ENCODE data around the gene UTP14A. TPM values are rescaled to one million over a fixed set of nuclear protein-coding genes. Genes with fewer than 3 reads are reported as not detected.

UTP14A gene
- total and polyA plus RNA-seq, 12 donors, result 6.7 to 12.6 (median 9.6) TPM

- Histone ChIP-seq H3K36me3 (no peaks in the 10 kb centered on the region), H3K27me3 (peaks cover 0 to 20% (median 0%) of the 10 kb centered on the region in 7 donors), H3K4me3 (no peak overlapping the region), H3K27ac (no peak overlapping the region), H3K9me3 (no peaks in the 10 kb centered on the region), H3K4me1 (peaks cover 0 to 19% (median 0%) of the 10 kb centered on the region in 9 donors)
- intact Hi-C loops (cut with DNase I), result no loop called here
- no peak for DNase-seq
- no peak for TF ChIP-seq CTCF (IDR thresholded peaks at IDR 0.05)
- WGBS, 2 donors, result 92 to 97% methylated on average over 3 of the region's 3 CpGs
- ATAC-seq, result no peak
Observed at GRCh38 chrX:129955682-129956081, 49.7 kb downstream of the UTP14A start.

- intact Hi-C loops (cut with DNase I), result no loop called here
- Histone ChIP-seq H3K27me3 (peaks cover 0 to 16% (median 0%) of the 10 kb centered on the region in 7 donors), H3K27ac (no peak overlapping the region), H3K9me3 (no peaks in the 10 kb centered on the region), H3K4me1 (peaks cover 0 to 19% (median 0%) of the 10 kb centered on the region in 9 donors), H3K36me3 (no peaks in the 10 kb centered on the region), H3K4me3 (no peak overlapping the region)
- ATAC-seq, result no peak
- DNase-seq, result no peak
- TF ChIP-seq CTCF (IDR thresholded peaks at IDR 0.05), result no peak
- 88% methylated on average over 10 of the region's 10 CpGs for whole genome bisulfite sequencing, 2 donors
Observed at GRCh38 chrX:129956145-129956544, 50.2 kb downstream of the UTP14A start.

- no peak for DNase-seq
- Histone ChIP-seq H3K9me3 (no peaks in the 10 kb centered on the region), H3K4me3 (peak overlapping the region; percentile 32 to 54 (median 48)), H3K4me1 (peaks cover 0 to 19% (median 0%) of the 10 kb centered on the region in 9 donors), H3K27me3 (peaks cover 0 to 12% (median 0%) of the 10 kb centered on the region in 7 donors), H3K36me3 (no peaks in the 10 kb centered on the region), H3K27ac (peak overlapping the region in 9 of 10 donors; percentile 19 to 86 (median 60))
- intact Hi-C loops (cut with DNase I), result no loop called here
- no peak for TF ChIP-seq CTCF (IDR thresholded peaks at IDR 0.05)
- 10 to 13% methylated on average over 14 to 20 of the region's 20 CpGs for WGBS, 2 donors
- no peak for ATAC-seq
Observed at GRCh38 chrX:129956765-129957164, 50.8 kb downstream of the UTP14A start.

- no peaks in the 10 kb centered on the region for H3K36me3 ChIP-seq
- intact Hi-C loops (cut with DNase I), result no loop called here
- ATAC-seq (peak; percentile 79 to 93 (median 84)), DNase-seq (peak; percentile 62 to 67)
- no peak for TF ChIP-seq CTCF (IDR thresholded peaks at IDR 0.05)
- 8 to 11% methylated on average over 32 to 48 of the region's 56 CpGs for WGBS, 2 donors
- H3K27ac ChIP-seq, result peak overlapping the region in 9 of 10 donors; percentile 19 to 86 (median 60)
- no peaks in the 10 kb centered on the region for H3K9me3 ChIP-seq
- peaks cover 0 to 17% (median 0%) of the 10 kb centered on the region in 9 donors for H3K4me1 ChIP-seq
- H3K4me3 ChIP-seq, result peak overlapping the region; percentile 32 to 54 (median 48)
- peaks cover 0 to 6% (median 0%) of the 10 kb centered on the region in 7 donors for H3K27me3 ChIP-seq
Observed at GRCh38 chrX:129957241-129958082, 51.5 kb downstream of the UTP14A start.

All from heart right ventricle (tissue), 16 donors.